GM18507 (cell line): ENCODE data around the gene TAOK1.

Source experiments
- DNase-seq: peaks from one replicate; pipeline ENCODE4 v3.0.0; 2011; ENCODE audit warnings: low read depth; ENCODE audit not compliant: insufficient read length; ENCODE audit errors: extremely low spot score
- FAIRE-seq: peaks from 2 replicates; lab custom pipeline; 2011; peaks lifted over from hg19 to GRCh38; lab: Jason Lieb, UNC

The TAOK1 gene

GRCh38 chr17:29376667-29377270 lies 13.4 kb upstream of the TAOK1 start:
- FAIRE-seq (no peak), DNase-seq (no peak)

GRCh38 chr17:29378500-29378899 lies 11.7 kb upstream of the TAOK1 start:
- DNase-seq (no peak), FAIRE-seq (no peak)

GRCh38 chr17:29379084-29379991 lies 10.8 kb upstream of the TAOK1 start:
- no peak for FAIRE-seq
- DNase-seq, result no peak

GRCh38 chr17:29383686-29384085 lies 6.5 kb upstream of the TAOK1 start:
- no peak for FAIRE-seq
- no peak for DNase-seq

GRCh38 chr17:29384901-29385300 lies 5.3 kb upstream of the TAOK1 start:
- DNase-seq, result no peak
- no peak for FAIRE-seq

GRCh38 chr17:29386760-29387159 lies 3.4 kb upstream of the TAOK1 start:
- no peak for FAIRE-seq
- DNase-seq, result no peak

GRCh38 chr17:29388937-29389336 lies 1.2 kb upstream of the TAOK1 start:
- FAIRE-seq (no peak), DNase-seq (no peak)

GRCh38 chr17:29390851-29391631 lies 878 bp downstream of the TAOK1 start:
- peak; percentile 70 for FAIRE-seq
- no peak for DNase-seq

- FAIRE-seq (peak; percentile 39), DNase-seq (no peak)
Observed at GRCh38 chr17:29393436-29393835, 3.3 kb downstream of the TAOK1 start.

- DNase-seq (no peak), FAIRE-seq (no peak)
Observed at GRCh38 chr17:29394761-29395160, 4.6 kb downstream of the TAOK1 start.

GRCh38 chr17:29396066-29396465 lies 5.9 kb downstream of the TAOK1 start:
- FAIRE-seq (no peak), DNase-seq (no peak)

- DNase-seq (no peak), FAIRE-seq (no peak)
Observed at GRCh38 chr17:29399634-29400033, 9.5 kb downstream of the TAOK1 start.

GRCh38 chr17:29400818-29401217 lies 10.7 kb downstream of the TAOK1 start:
- FAIRE-seq (no peak), DNase-seq (no peak)

GRCh38 chr17:29401258-29401657 lies 11.1 kb downstream of the TAOK1 start:
- DNase-seq (no peak), FAIRE-seq (peak; percentile 64)

GRCh38 chr17:29407856-29408255 lies 17.7 kb downstream of the TAOK1 start:
- no peak for FAIRE-seq
- DNase-seq, result no peak

- FAIRE-seq, result no peak
- DNase-seq, result no peak
Observed at GRCh38 chr17:29409963-29410362, 19.8 kb downstream of the TAOK1 start.

- FAIRE-seq, result no peak
Observed at GRCh38 chr17:29412780-29413565, 22.8 kb downstream of the TAOK1 start.

GRCh38 chr17:29420128-29420527 lies 30.0 kb downstream of the TAOK1 start:
- FAIRE-seq, result no peak
- DNase-seq, result no peak

More at GRCh38 chr17:29412780-29413565, 22.8 kb downstream of the TAOK1 start:
- no peak for DNase-seq

- no peak for FAIRE-seq
- DNase-seq, result no peak
Observed at GRCh38 chr17:29430275-29430674, 40.1 kb downstream of the TAOK1 start.
